NOMO-1 treated with dmso at 0.1 percent for 144 hours (cell line): ENCODE results near the gene GGA2.

Source experiments
- DNase-seq: peaks from one replicate; lab custom pipeline; 2025; ENCODE audit not compliant: unreplicated experiment; lab: John Stamatoyannopoulos, UW

Gene GGA2

GRCh38 chr16:23420011-23420410 is 90.3 kb downstream of the GGA2 start:
- DNase-seq, result no peak

- no peak for DNase-seq
Measured at GRCh38 chr16:23416816-23417215, 93.5 kb downstream of the GGA2 start.

GRCh38 chr16:23414731-23415130 is 95.6 kb downstream of the GGA2 start:
- DNase-seq, result no peak
